Lung (tissue), 12 donors: ENCODE data around the gene C4BPB. TPM values are rescaled to one million over a fixed set of nuclear protein-coding genes. Genes with fewer than 3 reads are reported as not detected.

Source experiments
- ATAC-seq: fragments of 200-7000 bp; cut with Tn5 transposase; one replicate; pipeline ENCODE4 v1.9.1; 2020; ENCODE audit warnings: moderate number of reproducible peaks; ENCODE audit not compliant: insufficient read depth, low FRiP score
- DNase-seq, 3 donors: peaks; one replicate each; pipeline ENCODE4 v3.0.0-alpha.2; 2013 to 2017
- H3K27ac ChIP-seq, 2 donors: one replicate each; pipeline ENCODE4 v1.5.1; 2013; ENCODE audit warnings: mild to moderate bottlenecking in 2 of 2, moderate library complexity in 2 of 2, control low read depth in 1 of 2, inconsistent platforms in 1 of 2, low read depth in 1 of 2, low read length in 1 of 2
- H3K27me3 ChIP-seq, 3 donors: one replicate each; pipeline ENCODE4 v1.5.1; 2013; ENCODE audit warnings: low read length in 2 of 3; ENCODE audit not compliant: control insufficient read depth in 3 of 3, insufficient read depth in 3 of 3
- H3K36me3 ChIP-seq, 4 donors: one replicate each; pipeline ENCODE4 v1.5.1; 2013; ENCODE audit warnings: low read length in 4 of 4, mild to moderate bottlenecking in 1 of 4, moderate library complexity in 1 of 4; ENCODE audit not compliant: control insufficient read depth in 4 of 4, insufficient read depth in 4 of 4
- H3K4me1 ChIP-seq, 5 donors: one replicate each; pipeline ENCODE4 v1.5.1; 2013; ENCODE audit warnings: low read length in 5 of 5, mild to moderate bottlenecking in 2 of 5, moderate library complexity in 1 of 5; ENCODE audit not compliant: control insufficient read depth in 5 of 5, insufficient read depth in 5 of 5
- H3K4me3 ChIP-seq: one replicate; pipeline ENCODE4 v1.5.1; 2013; ENCODE audit warnings: mild to moderate bottlenecking, control low read depth, moderate library complexity
- H3K9ac ChIP-seq, 2 donors: one replicate each; pipeline ENCODE4 v1.5.1; 2013; ENCODE audit warnings: low read length in 2 of 2, control low read depth in 1 of 2; ENCODE audit not compliant: insufficient read depth in 1 of 2
- H3K9me3 ChIP-seq, 4 donors: one replicate each; pipeline ENCODE4 v1.5.1; 2013; ENCODE audit warnings: low read length in 3 of 4, mild to moderate bottlenecking in 1 of 4, moderate library complexity in 1 of 4; ENCODE audit not compliant: control insufficient read depth in 4 of 4, insufficient read depth in 3 of 4
- WGBS, 2 donors: extraction: QIAGEN DNeasy Blood & Tissue Kit; methylation state at CpG; one replicate each; pipeline ENCODE4 v1.1.7; 2013; 5-methylcytosine and 5-hydroxymethylcytosine counted together
- polyA plus RNA-seq, 2 donors: library from polyadenylated mRNA; stranded (reverse); fragments of 200-250 nt; gene quantifications; one replicate each; pipeline ENCODE4 v1.2.1, GENCODE V29; 2013
- total RNA-seq, 2 donors: library from RNA; depleted of rRNA in 1 of 2; stranded (reverse); fragments of >200 nt in 1 of 2; gene quantifications; one replicate each; pipeline ENCODE4 v1.2.1, GENCODE V29; 2014 to 2021
- TF ChIP-seq, protein P1 (sequence below): IDR thresholded peaks from 2 replicates; pipeline ENCODE4 v1.5.1; 2012; ENCODE audit warnings: mild to moderate bottlenecking; ENCODE audit errors: control extremely low read depth, extremely low read depth
- donor health status: control.
- donor health status: control.
- donor health status: Bipolar disorder and iron deficiency.
- donor health status: healthy.
- donor health status: DM: yes; HTN: yes; CAD: no.

Gene C4BPB
- total and polyA plus RNA-seq, 4 donors, result 2.6 to 6.5 (median 4.7) TPM

DNA sequence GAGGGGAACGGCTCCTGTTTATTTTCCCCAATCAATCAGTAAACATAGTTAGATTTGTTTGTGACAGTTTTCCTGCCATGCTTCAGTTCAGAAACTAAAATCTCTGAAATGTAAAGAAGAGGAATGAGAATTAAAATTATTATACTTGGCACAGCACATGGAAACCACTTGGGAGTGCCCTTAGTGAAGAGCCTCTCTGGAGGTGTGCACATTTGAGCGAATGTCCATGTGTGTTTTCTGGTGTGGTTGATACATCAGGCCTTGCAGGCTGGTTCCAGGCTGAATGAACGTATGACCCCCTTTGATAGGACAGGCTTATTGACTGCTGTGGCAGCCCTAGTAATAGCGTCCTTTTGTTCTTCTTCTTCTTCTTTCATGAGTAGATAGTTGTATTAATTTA is 42.5 kb downstream of the C4BPB start:
- Histone ChIP-seq H3K9me3 (peaks cover 0 to 19% (median 7%) of the 10 kb centered on the region in 4 donors), H3K27me3 (no peaks in the 10 kb centered on the region), H3K9ac (no peak overlapping the region), H3K4me1 (peaks cover 0 to 2% (median 0%) of the 10 kb centered on the region in 5 donors), H3K4me3 (no peak overlapping the region), H3K36me3 (peaks cover 0 to 3% (median 1%) of the 10 kb centered on the region in 4 donors), H3K27ac (no peak overlapping the region)
- ATAC-seq (no peak), DNase-seq (no peak)
- WGBS, 2 donors, result 82 to 87% methylated on average over 4 of the region's 4 CpGs
- TF ChIP-seq, protein P1, sequence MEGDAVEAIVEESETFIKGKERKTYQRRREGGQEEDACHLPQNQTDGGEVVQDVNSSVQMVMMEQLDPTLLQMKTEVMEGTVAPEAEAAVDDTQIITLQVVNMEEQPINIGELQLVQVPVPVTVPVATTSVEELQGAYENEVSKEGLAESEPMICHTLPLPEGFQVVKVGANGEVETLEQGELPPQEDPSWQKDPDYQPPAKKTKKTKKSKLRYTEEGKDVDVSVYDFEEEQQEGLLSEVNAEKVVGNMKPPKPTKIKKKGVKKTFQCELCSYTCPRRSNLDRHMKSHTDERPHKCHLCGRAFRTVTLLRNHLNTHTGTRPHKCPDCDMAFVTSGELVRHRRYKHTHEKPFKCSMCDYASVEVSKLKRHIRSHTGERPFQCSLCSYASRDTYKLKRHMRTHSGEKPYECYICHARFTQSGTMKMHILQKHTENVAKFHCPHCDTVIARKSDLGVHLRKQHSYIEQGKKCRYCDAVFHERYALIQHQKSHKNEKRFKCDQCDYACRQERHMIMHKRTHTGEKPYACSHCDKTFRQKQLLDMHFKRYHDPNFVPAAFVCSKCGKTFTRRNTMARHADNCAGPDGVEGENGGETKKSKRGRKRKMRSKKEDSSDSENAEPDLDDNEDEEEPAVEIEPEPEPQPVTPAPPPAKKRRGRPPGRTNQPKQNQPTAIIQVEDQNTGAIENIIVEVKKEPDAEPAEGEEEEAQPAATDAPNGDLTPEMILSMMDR, result no peak

DNA sequence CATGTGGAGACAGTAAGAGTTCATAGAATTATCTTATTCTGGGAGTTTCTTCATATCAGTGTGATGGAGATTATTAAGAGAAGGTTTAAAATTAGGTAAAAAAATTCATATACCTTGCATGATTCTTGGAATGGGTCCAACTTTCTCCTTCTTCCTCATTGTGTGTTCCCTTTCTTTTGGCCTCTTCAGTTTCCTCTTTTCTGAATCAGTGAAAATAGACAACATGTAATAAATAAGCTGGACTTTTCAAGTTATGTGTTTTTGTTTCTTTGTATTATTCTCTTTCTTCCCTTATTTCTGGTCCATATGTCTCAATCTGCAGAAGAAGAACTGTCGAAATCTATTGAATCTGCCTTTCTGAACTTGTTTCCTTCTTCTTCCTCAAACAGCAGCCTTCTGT is 45.9 kb downstream of the C4BPB start:
- TF ChIP-seq, protein P1, result no peak
- H3K27ac ChIP-seq, result no peak overlapping the region
- no peak overlapping the region for H3K4me3 ChIP-seq
- H3K27me3 ChIP-seq, result no peaks in the 10 kb centered on the region
- H3K9ac ChIP-seq, result no peak overlapping the region
- peaks cover 0 to 2% (median 0%) of the 10 kb centered on the region in 4 donors for H3K36me3 ChIP-seq
- peaks cover 0 to 3% (median 0%) of the 10 kb centered on the region in 4 donors for H3K9me3 ChIP-seq
- peaks cover 0 to 2% (median 0%) of the 10 kb centered on the region in 5 donors for H3K4me1 ChIP-seq
- ATAC-seq (no peak), DNase-seq (no peak)
- 44 to 78% methylated on average over 1 of the region's 1 CpG for WGBS, 2 donors

DNA sequence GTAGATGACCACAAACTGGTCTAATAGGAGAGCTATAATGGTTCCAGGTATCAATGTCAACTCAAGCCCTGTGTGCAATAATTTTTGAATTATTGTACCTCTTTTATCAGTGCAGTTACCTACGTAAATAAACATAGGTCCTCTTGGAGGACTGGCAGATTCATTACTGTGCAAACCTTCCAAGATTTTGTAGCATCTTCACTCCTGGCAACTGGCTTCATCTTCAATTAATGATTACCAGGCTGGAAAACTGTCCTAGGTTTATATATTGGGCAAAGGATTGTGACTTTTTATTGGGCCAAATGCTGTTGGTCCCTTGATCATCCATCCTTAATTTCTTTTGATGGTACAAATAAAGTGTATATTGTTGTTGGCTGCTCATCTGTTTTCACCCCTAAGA is 51.0 kb downstream of the C4BPB start:
- Histone ChIP-seq H3K27me3 (no peaks in the 10 kb centered on the region), H3K4me1 (peaks cover 0 to 2% (median 0%) of the 10 kb centered on the region in 5 donors), H3K9me3 (no peaks in the 10 kb centered on the region), H3K27ac (no peak overlapping the region), H3K36me3 (peaks cover 0 to 2% (median 0%) of the 10 kb centered on the region in 4 donors), H3K9ac (no peak overlapping the region), H3K4me3 (no peak overlapping the region)
- 95 to 96% methylated on average over 1 of the region's 1 CpG for WGBS, 2 donors
- DNase-seq (no peak), ATAC-seq (no peak)
- TF ChIP-seq, protein P1, result no peak

DNA sequence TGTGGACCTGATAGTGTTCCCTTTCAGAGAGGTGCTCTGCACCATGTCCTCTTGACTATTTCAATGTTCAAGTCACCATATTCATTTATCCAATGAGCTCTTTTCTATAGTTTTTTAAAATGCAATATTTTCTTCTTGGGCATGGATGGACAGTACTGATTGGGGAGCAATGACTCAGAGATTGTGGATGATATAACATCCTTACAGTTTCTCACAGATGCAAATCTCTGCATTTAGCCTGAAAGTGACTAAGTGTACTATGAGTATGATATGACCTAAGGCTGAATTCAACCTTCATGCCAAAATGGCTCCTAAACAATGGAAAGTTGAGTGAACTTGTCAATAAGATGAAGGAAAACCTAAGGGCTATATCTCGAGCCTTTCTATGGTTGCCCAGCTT is 51.9 kb downstream of the C4BPB start:
- no peaks in the 10 kb centered on the region for H3K9me3 ChIP-seq
- H3K4me3 ChIP-seq, result no peak overlapping the region
- DNase-seq (no peak), ATAC-seq (no peak)
- no peaks in the 10 kb centered on the region for H3K27me3 ChIP-seq
- no peak overlapping the region for H3K27ac ChIP-seq
- peaks cover 0 to 4% (median 0%) of the 10 kb centered on the region in 4 donors for H3K36me3 ChIP-seq
- no peak overlapping the region for H3K9ac ChIP-seq
- H3K4me1 ChIP-seq, result peaks cover 0 to 2% (median 0%) of the 10 kb centered on the region in 5 donors
- TF ChIP-seq, protein P1, result no peak
- WGBS, 2 donors, result 79 to 96% methylated on average over 1 of the region's 1 CpG
